HEK293 (cell line): ENCODE results near the gene ANTXR1.

Source experiments
- CTCF ChIA-PET: fragments of 350-600 bp; formaldehyde crosslinking; extraction: SDS; loops from one replicate; lab custom pipeline; 2021; ENCODE audit warnings: antibody characterized with exemption; lab: Yijun Ruan, JAX
- POLR2A ChIA-PET: fragments of 300-600 bp; formaldehyde crosslinking; extraction: SDS; loops from one replicate; lab custom pipeline; 2020; ENCODE audit warnings: antibody characterized with exemption, inconsistent platforms; lab: Yijun Ruan, JAX
- H3K27ac ChIP-seq: fragments of 200-500 bp; sonication (Bioruptor generic); 2 replicates; pipeline ENCODE4 v1.5.1; 2014; ENCODE audit warnings: low read depth, low read length, control low read depth, inconsistent platforms; ENCODE audit errors: extremely low read depth
- H3K36me3 ChIP-seq, 2 experiments: fragments of 200-500 bp in 1 of 2; sonication (Bioruptor generic) in 1 of 2; 1 replicate in 1 of 2; 2 replicates in 1 of 2; pipeline ENCODE4 v1.5.1; 2014 to 2017; ENCODE audit warnings: inconsistent platforms in 2 of 2, low read length in 2 of 2; ENCODE audit not compliant: control insufficient read depth in 2 of 2, insufficient read depth in 1 of 2
- H3K4me1 ChIP-seq: fragments of 200-500 bp; sonication (Bioruptor generic); 2 replicates; pipeline ENCODE4 v1.5.1; 2014; ENCODE audit warnings: mild to moderate bottlenecking, low read length, inconsistent platforms; ENCODE audit not compliant: control insufficient read depth, insufficient read depth
- H3K4me3 ChIP-seq: 2 replicates; pipeline ENCODE4 v1.5.1; 2011; ENCODE audit warnings: low read depth, mild to moderate bottlenecking, control low read depth, low read length, moderate library complexity
- H3K9me3 ChIP-seq: fragments of 200-500 bp; sonication (Bioruptor generic); 2 replicates; pipeline ENCODE4 v1.5.1; 2014; ENCODE audit warnings: low read depth, low read length, inconsistent platforms; ENCODE audit not compliant: control insufficient read depth, insufficient read depth
- FEZF1 ChIP-seq: fragments of 450-650 bp; formaldehyde crosslinking; IDR thresholded peaks from 2 replicates; pipeline ENCODE4 v1.5.1; 2016; ENCODE audit warnings: missing biosample characterization, missing genetic modification characterization
- KLF10 ChIP-seq: fragments of 450-650 bp; IDR thresholded peaks from 2 replicates; pipeline ENCODE4 v1.5.1; 2018; ENCODE audit warnings: missing biosample characterization, mild to moderate bottlenecking, missing genetic modification characterization
- PRDM1 ChIP-seq: fragments of 450-650 bp; formaldehyde crosslinking; IDR thresholded peaks from 2 replicates; pipeline ENCODE4; 2016; ENCODE audit warnings: missing biosample characterization, missing genetic modification characterization
- SALL2 ChIP-seq: fragments of 450-650 bp; formaldehyde crosslinking; IDR thresholded peaks from 2 replicates; pipeline ENCODE4 v1.5.0; 2017; ENCODE audit warnings: missing biosample characterization, mild to moderate bottlenecking, missing genetic modification characterization, borderline replicate concordance
- ZBTB1 ChIP-seq: fragments of 450-650 bp; formaldehyde crosslinking; IDR thresholded peaks from 2 replicates; pipeline ENCODE4 v1.5.1; 2016; ENCODE audit warnings: missing biosample characterization, missing genetic modification characterization
- ZFP37 ChIP-seq: fragments of 450-650 bp; formaldehyde crosslinking; IDR thresholded peaks from 2 replicates; pipeline ENCODE4 v1.5.1; 2016; ENCODE audit warnings: missing biosample characterization, missing genetic modification characterization
- ZFP69B ChIP-seq: fragments of 450-650 bp; formaldehyde crosslinking; IDR thresholded peaks from 2 replicates; pipeline ENCODE4 v1.5.1; 2016; ENCODE audit warnings: missing biosample characterization, missing genetic modification characterization
- ZNF133 ChIP-seq: fragments of 450-650 bp; formaldehyde crosslinking; IDR thresholded peaks from 2 replicates; pipeline ENCODE4 v1.5.1; 2016; ENCODE audit warnings: missing biosample characterization, missing genetic modification characterization
- ZNF184 ChIP-seq: fragments of 450-650 bp; IDR thresholded peaks from 2 replicates; pipeline ENCODE4 v1.5.1; 2018; ENCODE audit warnings: missing biosample characterization, mild to moderate bottlenecking, missing genetic modification characterization
- ZNF24 ChIP-seq: fragments of 450-650 bp; formaldehyde crosslinking; IDR thresholded peaks from 2 replicates; pipeline ENCODE4 v1.5.1; 2016; ENCODE audit warnings: missing biosample characterization, missing genetic modification characterization
- ZNF266 ChIP-seq: fragments of 450-650 bp; formaldehyde crosslinking; IDR thresholded peaks from 2 replicates; pipeline ENCODE4 v1.5.1; 2016; ENCODE audit warnings: missing biosample characterization, missing genetic modification characterization, low read depth
- ZNF335 ChIP-seq: fragments of 450-650 bp; formaldehyde crosslinking; conservative IDR thresholded peaks from 2 replicates; pipeline ENCODE4 v1.5.1; 2016; ENCODE audit warnings: missing biosample characterization, missing genetic modification characterization
- ZNF416 ChIP-seq: fragments of 450-650 bp; formaldehyde crosslinking; IDR thresholded peaks from 2 replicates; pipeline ENCODE4 v1.5.1; 2016; ENCODE audit warnings: missing biosample characterization, missing genetic modification characterization
- ZNF521 ChIP-seq: fragments of 450-650 bp; formaldehyde crosslinking; IDR thresholded peaks from 2 replicates; pipeline ENCODE4 v1.5.1; 2017; ENCODE audit warnings: missing biosample characterization, mild to moderate bottlenecking, missing genetic modification characterization
- ZNF610 ChIP-seq: fragments of 450-650 bp; formaldehyde crosslinking; IDR thresholded peaks from 2 replicates; pipeline ENCODE4 v1.5.1; 2016; ENCODE audit warnings: missing biosample characterization, missing genetic modification characterization, borderline replicate concordance
- ZSCAN16 ChIP-seq: fragments of 450-650 bp; formaldehyde crosslinking; IDR thresholded peaks from 2 replicates; pipeline ENCODE4 v1.5.1; 2016; ENCODE audit warnings: missing biosample characterization, missing genetic modification characterization
- TF ChIP-seq, protein P1 (sequence below): fragments of 450-650 bp; formaldehyde crosslinking; IDR thresholded peaks from 2 replicates; pipeline ENCODE4 v1.5.1; 2017; ENCODE audit warnings: missing biosample characterization, missing genetic modification characterization
- TF ChIP-seq, protein P2 (sequence below): fragments of 450-650 bp; formaldehyde crosslinking; IDR thresholded peaks from 2 replicates; pipeline ENCODE4 v1.5.1; 2016; ENCODE audit warnings: missing biosample characterization, missing genetic modification characterization
- TF ChIP-seq, protein P3 (sequence below): IDR thresholded peaks from 2 replicates; pipeline ENCODE4 v1.6.1; 2011; ENCODE audit warnings: mild to moderate bottlenecking, low read depth, low read length, borderline replicate concordance
- TF ChIP-seq, protein P4 (sequence below): fragments of 450-650 bp; formaldehyde crosslinking; IDR thresholded peaks from 2 replicates; pipeline ENCODE4 v1.5.1; 2016; ENCODE audit warnings: missing biosample characterization, missing genetic modification characterization

ANTXR1 gene

DNA sequence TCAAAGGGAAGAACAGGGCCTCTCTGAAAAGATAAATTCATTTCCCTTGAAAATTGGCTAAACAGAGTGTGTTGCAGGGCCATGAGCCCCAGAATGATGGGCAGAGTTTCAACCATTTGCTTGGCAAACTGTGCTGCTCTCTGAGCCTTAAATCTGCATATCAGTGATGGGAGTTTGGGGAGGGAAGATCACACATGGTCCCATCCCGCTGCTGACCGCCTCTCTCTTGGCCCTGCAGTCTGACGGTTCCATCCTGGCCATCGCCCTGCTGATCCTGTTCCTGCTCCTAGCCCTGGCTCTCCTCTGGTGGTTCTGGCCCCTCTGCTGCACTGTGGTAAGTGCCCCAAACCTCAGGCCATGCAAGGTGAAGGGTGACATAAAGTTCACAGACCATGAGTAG, 139.0 kb downstream of the ANTXR1 start (continued):
- TF ChIP-seq ZNF610 (no peak), KLF10 (tag by site-specific recombination) (no peak)

DNA sequence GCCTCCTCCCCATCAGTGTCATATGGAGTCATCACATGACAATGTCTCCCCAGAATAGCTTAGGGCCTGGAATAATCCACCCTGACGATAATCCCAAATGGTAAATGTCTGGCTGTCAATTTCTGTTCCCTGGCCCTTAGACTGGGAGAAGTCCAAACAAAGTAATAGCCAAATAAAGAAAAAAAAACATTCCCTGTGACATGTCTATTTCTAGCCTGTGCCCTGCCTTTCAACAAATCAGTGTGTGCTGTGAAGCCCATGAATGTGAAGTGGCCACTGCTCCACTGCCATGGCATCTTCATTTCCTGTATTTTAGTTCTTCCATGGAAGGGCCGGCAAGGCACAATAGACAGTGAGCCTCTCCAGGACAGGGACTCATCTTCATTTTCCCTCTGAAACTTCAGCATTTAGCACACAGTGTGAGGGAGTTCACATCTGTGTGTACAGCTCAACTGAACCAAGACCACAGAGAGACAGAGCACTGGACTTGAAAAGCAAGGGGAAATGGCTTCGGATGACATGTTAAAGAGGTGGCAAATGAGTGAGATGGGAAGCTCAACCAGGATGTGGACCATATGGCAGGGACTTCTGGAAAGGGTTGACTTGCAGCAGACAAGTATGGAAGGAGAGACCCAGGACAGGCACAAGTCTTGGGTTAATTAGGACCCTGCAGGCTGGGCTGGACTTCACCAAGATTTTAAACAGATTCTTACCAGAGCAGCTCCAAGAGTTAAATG, 140.0 kb downstream of the ANTXR1 start:
- POLR2A ChIA-PET, result no interaction called here
- no peaks in the 10 kb centered on the region for H3K9me3 ChIP-seq
- CTCF ChIA-PET, result interaction anchor here (1.0 kb wide), 1 partner anchor 151 kb away, joined by 3 read pairs; no protein-coding TSS in a partner anchor
- H3K36me3 ChIP-seq, result peaks cover 0 to 13% of the 10 kb centered on the region in 2 experiments; a peak in 1 of 3 replicates
- no peak overlapping the region for H3K27ac ChIP-seq
- H3K4me1 ChIP-seq, result peaks cover 6% of the 10 kb centered on the region
- H3K4me3 ChIP-seq, result no peak overlapping the region
- TF ChIP-seq ZFP37, result no peak
- TF ChIP-seq FEZF1 (tag by site-specific recombination), result no peak
- TF ChIP-seq ZSCAN16 (tag by site-specific recombination), result no peak
- TF ChIP-seq SALL2, result no peak
- no peak for TF ChIP-seq PRDM1 (tag by site-specific recombination)
- TF ChIP-seq ZBTB1, result no peak
- TF ChIP-seq ZNF416, result no peak
- TF ChIP-seq, protein P1, sequence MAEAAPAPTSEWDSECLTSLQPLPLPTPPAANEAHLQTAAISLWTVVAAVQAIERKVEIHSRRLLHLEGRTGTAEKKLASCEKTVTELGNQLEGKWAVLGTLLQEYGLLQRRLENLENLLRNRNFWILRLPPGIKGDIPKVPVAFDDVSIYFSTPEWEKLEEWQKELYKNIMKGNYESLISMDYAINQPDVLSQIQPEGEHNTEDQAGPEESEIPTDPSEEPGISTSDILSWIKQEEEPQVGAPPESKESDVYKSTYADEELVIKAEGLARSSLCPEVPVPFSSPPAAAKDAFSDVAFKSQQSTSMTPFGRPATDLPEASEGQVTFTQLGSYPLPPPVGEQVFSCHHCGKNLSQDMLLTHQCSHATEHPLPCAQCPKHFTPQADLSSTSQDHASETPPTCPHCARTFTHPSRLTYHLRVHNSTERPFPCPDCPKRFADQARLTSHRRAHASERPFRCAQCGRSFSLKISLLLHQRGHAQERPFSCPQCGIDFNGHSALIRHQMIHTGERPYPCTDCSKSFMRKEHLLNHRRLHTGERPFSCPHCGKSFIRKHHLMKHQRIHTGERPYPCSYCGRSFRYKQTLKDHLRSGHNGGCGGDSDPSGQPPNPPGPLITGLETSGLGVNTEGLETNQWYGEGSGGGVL (tag by site-specific recombination), result no peak
- TF ChIP-seq, protein P2, sequence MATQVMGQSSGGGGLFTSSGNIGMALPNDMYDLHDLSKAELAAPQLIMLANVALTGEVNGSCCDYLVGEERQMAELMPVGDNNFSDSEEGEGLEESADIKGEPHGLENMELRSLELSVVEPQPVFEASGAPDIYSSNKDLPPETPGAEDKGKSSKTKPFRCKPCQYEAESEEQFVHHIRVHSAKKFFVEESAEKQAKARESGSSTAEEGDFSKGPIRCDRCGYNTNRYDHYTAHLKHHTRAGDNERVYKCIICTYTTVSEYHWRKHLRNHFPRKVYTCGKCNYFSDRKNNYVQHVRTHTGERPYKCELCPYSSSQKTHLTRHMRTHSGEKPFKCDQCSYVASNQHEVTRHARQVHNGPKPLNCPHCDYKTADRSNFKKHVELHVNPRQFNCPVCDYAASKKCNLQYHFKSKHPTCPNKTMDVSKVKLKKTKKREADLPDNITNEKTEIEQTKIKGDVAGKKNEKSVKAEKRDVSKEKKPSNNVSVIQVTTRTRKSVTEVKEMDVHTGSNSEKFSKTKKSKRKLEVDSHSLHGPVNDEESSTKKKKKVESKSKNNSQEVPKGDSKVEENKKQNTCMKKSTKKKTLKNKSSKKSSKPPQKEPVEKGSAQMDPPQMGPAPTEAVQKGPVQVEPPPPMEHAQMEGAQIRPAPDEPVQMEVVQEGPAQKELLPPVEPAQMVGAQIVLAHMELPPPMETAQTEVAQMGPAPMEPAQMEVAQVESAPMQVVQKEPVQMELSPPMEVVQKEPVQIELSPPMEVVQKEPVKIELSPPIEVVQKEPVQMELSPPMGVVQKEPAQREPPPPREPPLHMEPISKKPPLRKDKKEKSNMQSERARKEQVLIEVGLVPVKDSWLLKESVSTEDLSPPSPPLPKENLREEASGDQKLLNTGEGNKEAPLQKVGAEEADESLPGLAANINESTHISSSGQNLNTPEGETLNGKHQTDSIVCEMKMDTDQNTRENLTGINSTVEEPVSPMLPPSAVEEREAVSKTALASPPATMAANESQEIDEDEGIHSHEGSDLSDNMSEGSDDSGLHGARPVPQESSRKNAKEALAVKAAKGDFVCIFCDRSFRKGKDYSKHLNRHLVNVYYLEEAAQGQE (tag by site-specific recombination), result no peak
- TF ChIP-seq ZNF266 (tag by site-specific recombination), result no peak
- no peak for TF ChIP-seq ZNF24 (tag by site-specific recombination)
- no peak for TF ChIP-seq ZNF133 (tag by site-specific recombination)

DNA sequence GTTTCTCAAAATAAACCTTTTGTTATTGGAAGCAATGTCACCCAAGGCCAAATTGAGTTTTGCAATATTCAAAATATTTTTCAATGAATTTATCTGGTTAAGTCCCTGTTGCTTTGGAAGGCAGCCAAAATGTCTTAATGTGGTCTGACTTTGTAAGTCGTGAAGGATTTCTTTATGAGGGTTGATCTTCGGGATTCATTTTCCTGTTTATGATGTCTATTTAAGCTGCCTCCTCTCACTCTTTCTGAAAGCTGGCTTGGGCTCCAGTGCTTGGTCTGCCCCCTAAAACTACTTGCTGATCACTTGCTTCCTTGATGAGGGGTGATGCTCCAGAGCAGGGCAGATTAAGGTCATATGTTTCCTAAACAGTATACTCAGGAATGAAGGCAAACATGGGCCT, 141.1 kb downstream of the ANTXR1 start:
- Histone ChIP-seq H3K4me1 (peaks cover 6% of the 10 kb centered on the region), H3K36me3 (peaks cover 0 to 13% of the 10 kb centered on the region in 2 experiments; a peak in 1 of 3 replicates), H3K9me3 (no peaks in the 10 kb centered on the region), H3K4me3 (no peak overlapping the region), H3K27ac (no peak overlapping the region)
- ChIA-PET CTCF (no interaction called here), POLR2A (no interaction called here)
- TF ChIP-seq ZFP69B (tag by site-specific recombination) (no peak), ZNF184 (tag by site-specific recombination) (no peak), ZNF521 (tag by site-specific recombination) (no peak), ZNF335 (tag by site-specific recombination) (no peak)
- TF ChIP-seq, protein P2 (tag by site-specific recombination), result no peak
- TF ChIP-seq, protein P3, sequence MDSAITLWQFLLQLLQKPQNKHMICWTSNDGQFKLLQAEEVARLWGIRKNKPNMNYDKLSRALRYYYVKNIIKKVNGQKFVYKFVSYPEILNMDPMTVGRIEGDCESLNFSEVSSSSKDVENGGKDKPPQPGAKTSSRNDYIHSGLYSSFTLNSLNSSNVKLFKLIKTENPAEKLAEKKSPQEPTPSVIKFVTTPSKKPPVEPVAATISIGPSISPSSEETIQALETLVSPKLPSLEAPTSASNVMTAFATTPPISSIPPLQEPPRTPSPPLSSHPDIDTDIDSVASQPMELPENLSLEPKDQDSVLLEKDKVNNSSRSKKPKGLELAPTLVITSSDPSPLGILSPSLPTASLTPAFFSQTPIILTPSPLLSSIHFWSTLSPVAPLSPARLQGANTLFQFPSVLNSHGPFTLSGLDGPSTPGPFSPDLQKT, result no peak
- TF ChIP-seq, protein P4, sequence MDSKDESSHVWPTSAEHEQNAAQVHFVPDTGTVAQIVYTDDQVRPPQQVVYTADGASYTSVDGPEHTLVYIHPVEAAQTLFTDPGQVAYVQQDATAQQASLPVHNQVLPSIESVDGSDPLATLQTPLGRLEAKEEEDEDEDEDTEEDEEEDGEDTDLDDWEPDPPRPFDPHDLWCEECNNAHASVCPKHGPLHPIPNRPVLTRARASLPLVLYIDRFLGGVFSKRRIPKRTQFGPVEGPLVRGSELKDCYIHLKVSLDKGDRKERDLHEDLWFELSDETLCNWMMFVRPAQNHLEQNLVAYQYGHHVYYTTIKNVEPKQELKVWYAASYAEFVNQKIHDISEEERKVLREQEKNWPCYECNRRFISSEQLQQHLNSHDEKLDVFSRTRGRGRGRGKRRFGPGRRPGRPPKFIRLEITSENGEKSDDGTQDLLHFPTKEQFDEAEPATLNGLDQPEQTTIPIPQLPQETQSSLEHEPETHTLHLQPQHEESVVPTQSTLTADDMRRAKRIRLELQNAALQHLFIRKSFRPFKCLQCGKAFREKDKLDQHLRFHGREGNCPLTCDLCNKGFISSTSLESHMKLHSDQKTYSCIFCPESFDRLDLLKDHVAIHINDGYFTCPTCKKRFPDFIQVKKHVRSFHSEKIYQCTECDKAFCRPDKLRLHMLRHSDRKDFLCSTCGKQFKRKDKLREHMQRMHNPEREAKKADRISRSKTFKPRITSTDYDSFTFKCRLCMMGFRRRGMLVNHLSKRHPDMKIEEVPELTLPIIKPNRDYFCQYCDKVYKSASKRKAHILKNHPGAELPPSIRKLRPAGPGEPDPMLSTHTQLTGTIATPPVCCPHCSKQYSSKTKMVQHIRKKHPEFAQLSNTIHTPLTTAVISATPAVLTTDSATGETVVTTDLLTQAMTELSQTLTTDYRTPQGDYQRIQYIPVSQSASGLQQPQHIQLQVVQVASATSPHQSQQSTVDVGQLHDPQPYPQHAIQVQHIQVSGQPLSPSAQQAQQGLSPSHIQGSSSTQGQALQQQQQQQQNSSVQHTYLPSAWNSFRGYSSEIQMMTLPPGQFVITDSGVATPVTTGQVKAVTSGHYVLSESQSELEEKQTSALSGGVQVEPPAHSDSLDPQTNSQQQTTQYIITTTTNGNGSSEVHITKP (tag by site-specific recombination), result no peak
